NCI-H345 (cell line): ENCODE data around the gene TRPV4.
A peak's percentile ranks its signal among the peaks of the same experiment; 100 is the strongest.

Source experiments
- DNase-seq: peaks from one replicate; lab custom pipeline; 2025; lab: John Stamatoyannopoulos, UW

Gene TRPV4

GRCh38 chr12:109739747-109740693 is 93.2 kb downstream of the TRPV4 start:
- no peak for DNase-seq

GRCh38 chr12:109738878-109739665 is 94.1 kb downstream of the TRPV4 start:
- DNase-seq = no peak

- no peak for DNase-seq
Measured at GRCh38 chr12:109738209-109738608, 95.0 kb downstream of the TRPV4 start.

- no peak for DNase-seq
Measured at GRCh38 chr12:109737631-109738030, 95.6 kb downstream of the TRPV4 start.

- DNase-seq = no peak
Measured at GRCh38 chr12:109737126-109737525, 96.1 kb downstream of the TRPV4 start.

- DNase-seq = no peak
Measured at GRCh38 chr12:109736552-109737108, 96.6 kb downstream of the TRPV4 start.

- DNase-seq = no peak
Measured at GRCh38 chr12:109735825-109736551, 97.2 kb downstream of the TRPV4 start.

- DNase-seq = no peak
Measured at GRCh38 chr12:109735051-109735521, 98.1 kb downstream of the TRPV4 start.

GRCh38 chr12:109734219-109735000 is 98.8 kb downstream of the TRPV4 start:
- peak; percentile 55 for DNase-seq
